Stimulated activated naive B cell treated with anti-CD40 and anti-IgM and Interleukin-4, amounts not matched to agents 10 μg/mL and 1 μg/mL and 100 μg/mL, for 72 hours (primary cell): ENCODE results near the gene RGS3.

Experiments used
- ATAC-seq, 2 donors: fragments of 150-1000 bp; cut with Tn5 transposase; replicated peaks; 2 replicates each; pipeline ENCODE4 v1.10.0; 2021; ENCODE audit warnings: moderate library complexity in 1 of 2
- DNase-seq: peaks from one replicate; pipeline ENCODE4 v3.0.0; 2021
- H3K27ac Mint-ChIP-seq: one replicate; pipeline ENCODE4 v1.8.0; 2022; ENCODE audit warnings: mild to moderate bottlenecking, mixed read lengths
- H3K27me3 Mint-ChIP-seq, 2 donors: one replicate each; pipeline ENCODE4 v1.8.0; 2022; ENCODE audit warnings: mixed read lengths in 2 of 2
- H3K36me3 Mint-ChIP-seq, 2 donors: one replicate each; pipeline ENCODE4 v1.8.0; 2022; ENCODE audit warnings: mixed read lengths in 2 of 2, mild to moderate bottlenecking in 1 of 2
- H3K4me1 Mint-ChIP-seq, 2 donors: one replicate each; pipeline ENCODE4 v1.8.0; 2022; ENCODE audit warnings: mixed read lengths in 2 of 2, mild to moderate bottlenecking in 1 of 2
- H3K4me3 Mint-ChIP-seq, 2 donors: one replicate each; pipeline ENCODE4 v1.8.0; 2022; ENCODE audit warnings: mild to moderate bottlenecking in 2 of 2, mixed read lengths in 2 of 2, moderate library complexity in 1 of 2
- H3K9me3 Mint-ChIP-seq, 2 donors: one replicate each; pipeline ENCODE4 v1.8.0; 2022; ENCODE audit warnings: mixed read lengths in 2 of 2, mild to moderate bottlenecking in 1 of 2

The RGS3 gene

GRCh38 chr9:113590991-113591898 is 127.7 kb downstream of the RGS3 start:
- H3K4me3 Mint-ChIP-seq: peak overlapping the region in 1 of 2 donors; percentile 51
- peak; percentile 70 to 73 for ATAC-seq
- DNase-seq: peak; percentile 76
- H3K4me1 Mint-ChIP-seq: peaks cover 44 to 97% of the 10 kb centered on the region in 2 donors
- peaks cover 30 to 36% of the 10 kb centered on the region in 2 donors for H3K36me3 Mint-ChIP-seq
- H3K9me3 Mint-ChIP-seq: no peaks in the 10 kb centered on the region
- H3K27me3 Mint-ChIP-seq: no peaks in the 10 kb centered on the region
- H3K27ac Mint-ChIP-seq: peak overlapping the region; percentile 56

GRCh38 chr9:113591899-113592625 is 128.5 kb downstream of the RGS3 start:
- H3K27ac Mint-ChIP-seq: peak overlapping the region; percentile 56
- ATAC-seq (peak in 1 of 2 donors; percentile 2), DNase-seq (no peak)
- peak overlapping the region in 1 of 2 donors; percentile 4 for H3K4me3 Mint-ChIP-seq
- H3K27me3 Mint-ChIP-seq: no peaks in the 10 kb centered on the region
- H3K4me1 Mint-ChIP-seq: peaks cover 43 to 98% of the 10 kb centered on the region in 2 donors
- H3K9me3 Mint-ChIP-seq: no peaks in the 10 kb centered on the region
- peaks cover 36% of the 10 kb centered on the region in 2 donors for H3K36me3 Mint-ChIP-seq

GRCh38 chr9:113592876-113593575 is 129.5 kb downstream of the RGS3 start:
- ATAC-seq: peak in 1 of 2 donors; percentile 3
- no peaks in the 10 kb centered on the region for H3K27me3 Mint-ChIP-seq
- DNase-seq: no peak
- H3K4me1 Mint-ChIP-seq: peaks cover 44 to 96% of the 10 kb centered on the region in 2 donors
- peaks cover 38 to 44% of the 10 kb centered on the region in 2 donors for H3K36me3 Mint-ChIP-seq
- H3K9me3 Mint-ChIP-seq: no peaks in the 10 kb centered on the region
- peak overlapping the region; percentile 90 to 93 for H3K4me3 Mint-ChIP-seq
- H3K27ac Mint-ChIP-seq: peak overlapping the region; percentile 92

DNA sequence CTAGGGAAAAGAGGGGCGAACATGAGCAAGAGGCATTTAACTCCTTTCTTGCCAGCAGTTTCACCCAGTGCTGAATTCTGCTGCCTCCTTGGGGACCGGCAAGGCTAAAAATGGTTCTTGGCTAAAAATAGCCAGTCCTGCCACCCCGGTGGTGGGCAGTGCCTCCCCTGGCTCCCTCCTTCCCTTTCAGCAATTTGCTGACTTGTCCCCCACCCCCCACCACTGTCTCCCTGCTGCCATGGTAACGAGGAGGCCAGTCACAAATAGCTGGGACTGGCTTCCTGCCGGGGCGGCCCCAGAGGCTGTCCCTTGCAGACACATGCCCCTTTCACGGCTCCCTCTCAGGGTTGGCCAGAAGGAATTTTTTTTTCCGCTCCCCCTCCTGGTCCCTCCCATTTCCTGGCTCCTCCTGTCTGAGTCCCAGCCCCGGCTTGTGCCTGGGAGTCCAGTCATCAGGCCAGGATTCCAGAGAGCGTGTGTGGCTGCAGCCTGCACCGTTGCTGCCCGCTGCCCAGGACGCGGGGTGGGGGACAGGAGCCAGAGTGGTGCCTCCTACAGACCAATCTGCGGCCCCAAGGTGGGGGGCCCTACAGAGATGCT is 130.3 kb downstream of the RGS3 start:
- H3K4me1 Mint-ChIP-seq: peaks cover 44 to 96% of the 10 kb centered on the region in 2 donors
- peak overlapping the region; percentile 92 for H3K27ac Mint-ChIP-seq
- no peaks in the 10 kb centered on the region for H3K9me3 Mint-ChIP-seq
- ATAC-seq (peak; percentile 87 to 88), DNase-seq (peak; percentile 69)
- H3K27me3 Mint-ChIP-seq: no peaks in the 10 kb centered on the region
- H3K36me3 Mint-ChIP-seq: peaks cover 40 to 52% of the 10 kb centered on the region in 2 donors
- H3K4me3 Mint-ChIP-seq: peak overlapping the region; percentile 90 to 93

DNA sequence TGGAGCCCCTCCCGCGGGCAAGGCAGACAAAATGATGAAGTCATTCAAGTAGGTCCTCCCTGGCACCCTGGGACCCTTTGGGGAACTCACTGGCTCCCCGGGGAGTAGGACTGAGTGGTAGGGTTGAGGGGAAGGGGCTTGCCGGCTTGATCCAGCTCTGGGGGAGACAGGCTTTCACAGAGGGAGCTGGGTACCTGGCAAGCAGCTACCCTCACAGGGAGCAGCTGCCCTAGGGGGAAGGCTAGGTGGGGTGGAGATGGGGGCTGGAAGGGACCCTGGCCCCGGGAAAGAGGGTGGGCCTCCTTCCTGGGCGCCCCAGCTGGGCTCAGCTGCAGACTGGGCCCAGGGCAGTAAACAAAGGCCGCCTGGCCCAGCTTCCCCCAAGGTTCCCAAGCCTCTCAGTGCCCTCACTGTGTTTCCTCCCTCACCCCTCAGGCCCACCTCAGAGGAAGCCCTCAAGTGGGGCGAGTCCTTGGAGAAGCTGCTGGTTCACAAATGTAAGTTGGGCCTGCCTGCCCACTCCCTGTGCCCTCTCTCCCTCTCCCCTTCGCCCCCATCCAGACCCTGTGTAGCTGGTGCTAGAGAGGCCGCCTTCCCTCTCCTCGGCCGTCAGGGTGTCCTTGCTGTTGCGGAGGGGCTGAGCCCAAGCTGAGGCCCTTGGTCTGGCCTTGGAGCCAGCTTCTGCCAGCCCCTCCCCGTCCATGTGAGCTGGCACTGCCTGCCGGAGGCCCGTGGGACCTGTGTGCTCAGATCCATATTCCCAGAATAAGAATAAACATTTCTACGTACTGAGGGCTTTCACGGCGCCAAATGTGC is 131.2 kb downstream of the RGS3 start:
- H3K27me3 Mint-ChIP-seq: no peaks in the 10 kb centered on the region
- peaks cover 41 to 61% of the 10 kb centered on the region in 2 donors for H3K36me3 Mint-ChIP-seq

GRCh38 chr9:113596616-113597320 is 133.2 kb downstream of the RGS3 start:
- H3K27me3 Mint-ChIP-seq: no peaks in the 10 kb centered on the region
- DNase-seq (no peak), ATAC-seq (no peak)
- H3K9me3 Mint-ChIP-seq: no peaks in the 10 kb centered on the region
- peaks cover 36 to 55% of the 10 kb centered on the region in 2 donors for H3K36me3 Mint-ChIP-seq
- H3K4me1 Mint-ChIP-seq: peaks cover 40 to 89% of the 10 kb centered on the region in 2 donors
- peak overlapping the region; percentile 72 for H3K27ac Mint-ChIP-seq
- peak overlapping the region in 1 of 2 donors; percentile 65 for H3K4me3 Mint-ChIP-seq

More for the DNA sequence above, 131.2 kb downstream of the RGS3 start:
- no peaks in the 10 kb centered on the region for H3K9me3 Mint-ChIP-seq
- H3K27ac Mint-ChIP-seq: peak overlapping the region; percentile 92
- H3K4me3 Mint-ChIP-seq: peak overlapping the region; percentile 90 to 93
- H3K4me1 Mint-ChIP-seq: peaks cover 40 to 92% of the 10 kb centered on the region in 2 donors
- no peak for DNase-seq
- peak in 1 of 2 donors; percentile 0 for ATAC-seq

- DNase-seq (no peak), ATAC-seq (no peak)
- H3K27me3 Mint-ChIP-seq: no peaks in the 10 kb centered on the region
- peaks cover 42 to 89% of the 10 kb centered on the region in 2 donors for H3K4me1 Mint-ChIP-seq
- no peaks in the 10 kb centered on the region for H3K9me3 Mint-ChIP-seq
- H3K4me3 Mint-ChIP-seq: peak overlapping the region in 1 of 2 donors; percentile 5
- peaks cover 36 to 55% of the 10 kb centered on the region in 2 donors for H3K36me3 Mint-ChIP-seq
- no peak overlapping the region for H3K27ac Mint-ChIP-seq
Measured at GRCh38 chr9:113597390-113598241, 134.1 kb downstream of the RGS3 start.

GRCh38 chr9:113598451-113598850 is 134.9 kb downstream of the RGS3 start:
- no peak for ATAC-seq
- peaks cover 36 to 55% of the 10 kb centered on the region in 2 donors for H3K36me3 Mint-ChIP-seq
- DNase-seq: no peak

GRCh38 chr9:113598883-113599282 is 135.4 kb downstream of the RGS3 start:
- Mint-ChIP-seq H3K9me3 (no peaks in the 10 kb centered on the region), H3K27ac (no peak overlapping the region), H3K4me1 (peaks cover 42 to 89% of the 10 kb centered on the region in 2 donors), H3K4me3 (no peak overlapping the region), H3K36me3 (peaks cover 36 to 54% of the 10 kb centered on the region in 2 donors), H3K27me3 (no peaks in the 10 kb centered on the region)
- ATAC-seq (no peak), DNase-seq (no peak)

More at GRCh38 chr9:113598451-113598850, 134.9 kb downstream of the RGS3 start:
- Mint-ChIP-seq H3K27ac (no peak overlapping the region), H3K27me3 (no peaks in the 10 kb centered on the region), H3K9me3 (no peaks in the 10 kb centered on the region), H3K4me3 (no peak overlapping the region), H3K4me1 (peaks cover 42 to 89% of the 10 kb centered on the region in 2 donors)

- H3K36me3 Mint-ChIP-seq: peaks cover 29 to 49% of the 10 kb centered on the region in 2 donors
- H3K4me3 Mint-ChIP-seq: no peak overlapping the region
- H3K4me1 Mint-ChIP-seq: peaks cover 40 to 89% of the 10 kb centered on the region in 2 donors
- no peak for ATAC-seq
- H3K9me3 Mint-ChIP-seq: no peaks in the 10 kb centered on the region
- no peak for DNase-seq
- no peak overlapping the region for H3K27ac Mint-ChIP-seq
- no peaks in the 10 kb centered on the region for H3K27me3 Mint-ChIP-seq
Measured at GRCh38 chr9:113599646-113600022, 136.1 kb downstream of the RGS3 start.

- DNase-seq (no peak), ATAC-seq (no peak)
- H3K9me3 Mint-ChIP-seq: no peaks in the 10 kb centered on the region
- no peak overlapping the region for H3K4me3 Mint-ChIP-seq
- H3K27me3 Mint-ChIP-seq: no peaks in the 10 kb centered on the region
- peaks cover 26 to 45% of the 10 kb centered on the region in 2 donors for H3K36me3 Mint-ChIP-seq
- peaks cover 38 to 84% of the 10 kb centered on the region in 2 donors for H3K4me1 Mint-ChIP-seq
- no peak overlapping the region for H3K27ac Mint-ChIP-seq
Measured at GRCh38 chr9:113600023-113600823, 136.7 kb downstream of the RGS3 start.
